Right lobe of liver (tissue), 6 donors: ENCODE measurements around the gene PNPLA1. TPM values are rescaled to one million over a fixed set of nuclear protein-coding genes. Genes with fewer than 3 reads are reported as not detected.

Source experiments
- ATAC-seq, 4 donors: fragments of 200-7000 bp; cut with Tn5 transposase; one replicate each; pipeline ENCODE4 v1.9.1; 2020; ENCODE audit warnings: mild to moderate bottlenecking in 4 of 4, moderate library complexity in 4 of 4
- DNase-seq, 3 donors: peaks; one replicate each; pipeline ENCODE4 v3.0.0-alpha.2; 2020
- H3K27ac ChIP-seq, 3 donors: fragments of 200-600 bp; one replicate each; pipeline ENCODE4 v1.8.0; 2022
- H3K27me3 ChIP-seq, 2 donors: fragments of 200-600 bp; one replicate each; pipeline ENCODE4 v1.8.0; 2022
- H3K36me3 ChIP-seq, 4 donors: fragments of 200-600 bp; sonication (generic) in 1 of 4; one replicate each; pipeline versions ENCODE4 v1.5.1 to v1.8.0; 2017 to 2022; ENCODE audit warnings: control low read depth in 1 of 4
- H3K4me1 ChIP-seq, 4 donors: fragments of 200-600 bp; sonication (generic) in 1 of 4; one replicate each; pipeline versions ENCODE4 v1.5.1 to v1.8.0; 2017 to 2022; ENCODE audit warnings: control low read depth in 1 of 4
- H3K4me3 ChIP-seq, 3 donors: fragments of 200-600 bp; one replicate each; pipeline ENCODE4 v1.8.0; 2022
- H3K9me3 ChIP-seq, 4 donors: fragments of 200-600 bp; sonication (generic) in 1 of 4; one replicate each; pipeline versions ENCODE4 v1.5.1 to v1.8.0; 2017 to 2022; ENCODE audit warnings: control low read depth in 1 of 4
- POLR2A ChIP-seq: fragments of 450-650 bp; IDR thresholded peaks from one replicate; pipeline ENCODE4 v1.6.1; 2017; ENCODE audit warnings: antibody characterized with exemption, mild to moderate bottlenecking
- WGBS: methylation state at CpG from one replicate; pipeline ENCODE4 v1.1.6; 2018; ENCODE audit warnings: low coverage, low lambda C conversion rate; ENCODE audit not compliant: insufficient coverage; ENCODE audit errors: missing lambda C conversion rate; 5-methylcytosine and 5-hydroxymethylcytosine counted together
- intact Hi-C, 2 donors: fragments of 100-400 bp; cut with DNase I; formaldehyde crosslinking; loops; one replicate each; pipeline versions ENCODE4 v1.11.2 to v1.14.1; 2022
- total RNA-seq, 6 experiments: library from RNA; depleted of rRNA in 2 of 6; stranded (reverse); fragments of >200 nt in 2 of 6; fragmentation: NEBNext Ultra II Directional in 3 of 6; extraction: Animal tissue kit (Norgen Biotek cat#: 25700) in 3 of 6; gene quantifications; one replicate each; pipeline versions ENCODE4 v1.1.0 to v1.2.4, GENCODE V29; 2016 to 2023
- TF ChIP-seq, protein P1 (sequence below), 4 donors: fragments of 200-600 bp in 3 of 4; fragments of 450-650 bp in 1 of 4; IDR thresholded peaks; one replicate each; pipeline versions ENCODE4 v1.5.1 to v1.8.0; 2016 to 2022; ENCODE audit warnings: antibody characterized with exemption in 4 of 4, mild to moderate bottlenecking in 2 of 4
- donor health status: DM: no; HTN: yes; CAD: no.
- donor health status: DM: no; HTN: no; CAD: no.
- donor health status: DM: no; HTN: no; CAD: no.
- donor health status: DM: no; HTN: yes; CAD: no.
- donor health status: DM: no; HTN: yes; CAD: no.

Gene PNPLA1
- total RNA-seq, 6 experiments from 2014 or later = not detected

DNA sequence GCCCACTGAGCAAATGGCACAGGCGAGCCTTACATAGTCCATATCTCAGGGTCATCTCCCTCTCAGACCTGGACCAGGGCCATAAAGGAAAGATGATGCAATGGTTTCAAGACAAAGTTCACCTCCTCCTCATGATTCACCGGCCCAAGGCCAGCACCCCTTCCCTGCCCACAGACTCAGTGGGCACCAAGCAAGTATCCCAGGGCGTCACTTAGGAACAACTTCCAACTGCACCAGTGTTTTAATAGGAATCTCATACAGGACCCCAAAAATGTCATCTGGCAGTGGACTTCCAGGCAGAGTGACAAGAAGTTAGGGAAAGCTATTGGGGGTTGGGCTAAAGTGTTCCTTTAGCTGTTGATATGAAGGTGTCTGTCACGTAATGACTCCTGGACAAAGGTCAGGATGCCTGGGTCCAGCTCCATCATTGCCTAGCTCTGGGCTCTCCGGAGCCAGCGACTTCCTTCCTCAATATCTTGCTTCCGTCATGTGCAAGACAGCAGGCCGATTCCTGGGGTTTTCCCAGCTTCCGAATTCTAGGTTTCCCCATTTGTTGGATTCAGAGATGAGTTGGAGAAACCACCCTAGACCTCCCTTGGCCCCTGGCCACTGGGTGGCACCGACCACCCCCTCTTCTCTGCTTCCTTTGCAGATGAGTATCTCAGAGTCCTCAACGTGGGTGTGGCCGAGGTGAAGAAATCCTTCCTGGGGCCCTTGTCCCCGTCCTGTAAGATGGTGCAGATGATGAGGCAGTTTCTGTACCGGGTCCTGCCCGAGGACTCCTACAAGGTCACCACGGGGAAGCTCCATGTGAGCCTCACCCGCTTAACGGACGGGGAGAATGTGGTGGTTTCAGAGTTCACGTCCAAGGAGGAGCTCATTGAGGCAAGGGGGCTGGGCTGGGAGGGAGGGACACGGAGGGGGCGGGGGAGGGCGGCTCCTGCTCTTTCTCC lies 21.1 kb downstream of the PNPLA1 start:
- Histone ChIP-seq H3K9me3 (no peaks in the 10 kb centered on the region), H3K27ac (no peak overlapping the region), H3K36me3 (no peaks in the 10 kb centered on the region), H3K27me3 (no peaks in the 10 kb centered on the region), H3K4me1 (no peaks in the 10 kb centered on the region), H3K4me3 (no peak overlapping the region)
- peak; percentile 24 to 56 (median 48) for ATAC-seq
- WGBS = 47% methylated on average over 15 of the region's 23 CpGs
- no peak for DNase-seq
- intact Hi-C loops = no loop called here
- TF ChIP-seq, protein P1, sequence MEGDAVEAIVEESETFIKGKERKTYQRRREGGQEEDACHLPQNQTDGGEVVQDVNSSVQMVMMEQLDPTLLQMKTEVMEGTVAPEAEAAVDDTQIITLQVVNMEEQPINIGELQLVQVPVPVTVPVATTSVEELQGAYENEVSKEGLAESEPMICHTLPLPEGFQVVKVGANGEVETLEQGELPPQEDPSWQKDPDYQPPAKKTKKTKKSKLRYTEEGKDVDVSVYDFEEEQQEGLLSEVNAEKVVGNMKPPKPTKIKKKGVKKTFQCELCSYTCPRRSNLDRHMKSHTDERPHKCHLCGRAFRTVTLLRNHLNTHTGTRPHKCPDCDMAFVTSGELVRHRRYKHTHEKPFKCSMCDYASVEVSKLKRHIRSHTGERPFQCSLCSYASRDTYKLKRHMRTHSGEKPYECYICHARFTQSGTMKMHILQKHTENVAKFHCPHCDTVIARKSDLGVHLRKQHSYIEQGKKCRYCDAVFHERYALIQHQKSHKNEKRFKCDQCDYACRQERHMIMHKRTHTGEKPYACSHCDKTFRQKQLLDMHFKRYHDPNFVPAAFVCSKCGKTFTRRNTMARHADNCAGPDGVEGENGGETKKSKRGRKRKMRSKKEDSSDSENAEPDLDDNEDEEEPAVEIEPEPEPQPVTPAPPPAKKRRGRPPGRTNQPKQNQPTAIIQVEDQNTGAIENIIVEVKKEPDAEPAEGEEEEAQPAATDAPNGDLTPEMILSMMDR (IDR thresholded peaks at IDR 0.05) = no peak
- no peak for TF ChIP-seq POLR2A

DNA sequence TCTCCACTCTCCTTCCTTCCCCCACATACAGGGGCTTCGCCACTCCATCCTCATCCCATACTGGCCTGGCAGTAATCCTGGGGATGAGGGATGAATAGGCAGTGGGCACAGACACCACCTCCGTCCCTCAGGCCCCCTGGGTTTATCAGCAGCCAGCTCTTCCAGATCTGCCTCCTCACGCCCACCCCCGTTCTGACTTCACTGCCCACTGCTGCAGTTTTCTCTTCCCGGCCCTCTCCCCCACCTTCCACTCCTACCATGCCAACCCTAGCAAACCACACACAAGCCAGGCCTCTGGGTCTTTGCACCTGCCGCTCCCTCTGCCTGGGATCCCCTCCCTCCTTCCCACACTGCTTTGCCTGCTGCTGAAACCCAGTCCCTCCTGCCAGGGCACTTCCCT lies 22.3 kb downstream of the PNPLA1 start:
- ATAC-seq (no peak), DNase-seq (no peak)
- H3K4me3 ChIP-seq = no peak overlapping the region
- H3K27ac ChIP-seq = no peak overlapping the region
- TF ChIP-seq POLR2A = no peak
- TF ChIP-seq, protein P1 (IDR thresholded peaks at IDR 0.05) = no peak
- WGBS = 80% methylated on average over 1 of the region's 6 CpGs
- no peaks in the 10 kb centered on the region for H3K4me1 ChIP-seq
- intact Hi-C loops = no loop called here
- H3K9me3 ChIP-seq = no peaks in the 10 kb centered on the region
- H3K36me3 ChIP-seq = no peaks in the 10 kb centered on the region
- no peaks in the 10 kb centered on the region for H3K27me3 ChIP-seq

DNA sequence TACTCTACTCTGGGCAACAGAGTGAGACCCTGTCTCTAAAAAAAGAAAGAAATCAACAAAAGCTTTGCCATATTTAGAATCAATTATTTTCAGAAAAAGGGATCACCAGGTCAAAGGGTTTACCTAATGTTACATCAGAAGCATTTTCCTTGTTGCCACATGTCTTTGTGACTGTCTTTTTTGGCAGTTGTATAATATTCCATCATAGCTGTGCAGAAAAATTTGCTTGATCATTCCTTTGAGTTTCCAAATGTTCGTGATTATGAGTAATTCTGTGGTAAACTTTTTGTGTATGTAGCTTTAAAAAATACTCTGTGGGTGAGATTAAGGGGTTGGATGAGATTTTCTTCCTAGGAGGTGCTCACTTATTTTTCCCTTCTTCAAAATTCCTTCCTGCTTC lies 26.4 kb downstream of the PNPLA1 start:
- WGBS = 17% methylated on average over 1 of the region's 1 CpG
- TF ChIP-seq, protein P1 (IDR thresholded peaks at IDR 0.05) = no peak
- TF ChIP-seq POLR2A = no peak
- Histone ChIP-seq H3K27me3 (no peaks in the 10 kb centered on the region), H3K4me3 (no peak overlapping the region), H3K36me3 (no peaks in the 10 kb centered on the region), H3K9me3 (no peaks in the 10 kb centered on the region), H3K27ac (no peak overlapping the region), H3K4me1 (no peaks in the 10 kb centered on the region)
- no peak for ATAC-seq
- intact Hi-C loops = no loop called here
- no peak for DNase-seq

DNA sequence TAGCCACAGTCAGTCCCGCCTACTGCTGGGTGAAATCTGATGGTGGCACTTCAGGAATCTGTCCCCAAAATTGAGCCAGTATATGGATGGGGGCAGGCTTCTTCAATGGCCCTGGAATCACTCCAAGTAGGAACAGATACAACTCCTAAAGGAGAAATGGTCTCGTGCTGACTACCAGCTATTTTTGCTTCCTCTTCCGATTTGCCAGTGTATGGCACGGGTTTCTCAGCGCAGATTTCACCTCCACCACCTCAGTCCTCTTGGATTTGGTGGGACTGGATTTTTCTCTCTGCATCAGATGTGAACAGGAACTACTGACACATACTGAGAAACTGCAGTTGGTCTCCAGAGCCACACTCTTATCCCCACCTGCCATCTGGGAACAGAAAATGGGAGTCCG lies 27.2 kb downstream of the PNPLA1 start:
- Histone ChIP-seq H3K27ac (no peak overlapping the region), H3K27me3 (no peaks in the 10 kb centered on the region), H3K4me1 (no peaks in the 10 kb centered on the region), H3K9me3 (no peaks in the 10 kb centered on the region), H3K36me3 (no peaks in the 10 kb centered on the region), H3K4me3 (no peak overlapping the region)
- TF ChIP-seq, protein P1 (IDR thresholded peaks at IDR 0.05) = no peak
- TF ChIP-seq POLR2A = no peak
- ATAC-seq = peak in 1 of 4 donors; percentile 19
- whole genome bisulfite sequencing = 61% methylated on average over 5 of the region's 6 CpGs
- no peak for DNase-seq
- intact Hi-C loops = no loop called here
